CD4-positive, alpha-beta T cell treated with Interferon gamma for 1 hour (primary cell): ENCODE data around the gene ZDHHC19.
"Not testable (repeated sequence)": the region's sequence is repeated elsewhere in the genome, so short reads cannot be mapped to it uniquely, and the experiment has no call there.

ENCODE experiments used
- DNase-seq: peaks from one replicate; pipeline ENCODE4 v3.0.0-alpha.2; 2020

ZDHHC19 gene

GRCh38 chr3:196210673-196211556, at the start of gene ZDHHC19:
ZDHHC19 (minus strand) TSS chr3:196211400; CDS start chr3:196211315, 85 bp downstream.
- no peak for DNase-seq

- no peak for DNase-seq
Measured at GRCh38 chr3:196260784-196261183, 49.6 kb upstream of the ZDHHC19 start.

GRCh38 chr3:196255776-196256175, 44.6 kb upstream of the ZDHHC19 start:
- no peak for DNase-seq

- DNase-seq = no peak
Measured at GRCh38 chr3:196254376-196255283, 43.4 kb upstream of the ZDHHC19 start.

GRCh38 chr3:196251918-196252317, 40.7 kb upstream of the ZDHHC19 start:
- DNase-seq = no peak

GRCh38 chr3:196246612-196247308, 35.6 kb upstream of the ZDHHC19 start:
- DNase-seq = no peak

GRCh38 chr3:196244166-196244565, 33.0 kb upstream of the ZDHHC19 start:
- DNase-seq = not testable (repeated sequence)

GRCh38 chr3:196241704-196242103, 30.5 kb upstream of the ZDHHC19 start:
- DNase-seq = no peak

GRCh38 chr3:196240424-196240823, 29.2 kb upstream of the ZDHHC19 start:
- DNase-seq = no peak

- DNase-seq = no peak
Measured at GRCh38 chr3:196238612-196239560, 27.7 kb upstream of the ZDHHC19 start.

- no peak for DNase-seq
Measured at GRCh38 chr3:196237203-196237602, 26.0 kb upstream of the ZDHHC19 start.

- DNase-seq = no peak
Measured at GRCh38 chr3:196236223-196236622, 25.0 kb upstream of the ZDHHC19 start.

- no peak for DNase-seq
Measured at GRCh38 chr3:196235452-196236122, 24.4 kb upstream of the ZDHHC19 start.

GRCh38 chr3:196232882-196233251, 21.7 kb upstream of the ZDHHC19 start:
- DNase-seq = no peak

GRCh38 chr3:196232154-196232881, 21.1 kb upstream of the ZDHHC19 start:
- no peak for DNase-seq

- DNase-seq = no peak
Measured at GRCh38 chr3:196227629-196228493, 16.7 kb upstream of the ZDHHC19 start.

GRCh38 chr3:196227121-196227561, 15.9 kb upstream of the ZDHHC19 start:
- no peak for DNase-seq

GRCh38 chr3:196225763-196226364, 14.7 kb upstream of the ZDHHC19 start:
- DNase-seq = no peak

GRCh38 chr3:196225086-196225485, 13.9 kb upstream of the ZDHHC19 start:
- no peak for DNase-seq
